ENCODE data around the gene MFAP3.
"Not testable (repeated sequence)": the region's sequence is repeated elsewhere in the genome, so short reads cannot be mapped to it uniquely, and the experiment has no call there.

Gene MFAP3

GRCh38 chr5:154038707-154039457, at the start of gene MFAP3, which contains the start of gene FAM114A2:
MFAP3 (plus strand) TSS chr5:154038967; CDS start chr5:154049723, 10,756 bp downstream.
FAM114A2 (minus strand) TSS chr5:154038910; CDS start chr5:154034953, 3,957 bp downstream.
- DNase-seq (ENCODE audit: low read depth): peak; percentile 52

GRCh38 chr5:153991168-153991567, 47.6 kb upstream of the MFAP3 start:
- DNase-seq (ENCODE audit: low read depth): no peak

- DNase-seq (ENCODE audit: low read depth): no peak
Observed at GRCh38 chr5:153998010-153998409, 40.8 kb upstream of the MFAP3 start.

GRCh38 chr5:153998768-153999167, 40.0 kb upstream of the MFAP3 start:
- no peak for DNase-seq (ENCODE audit: low read depth)

GRCh38 chr5:153999995-154000394, 38.8 kb upstream of the MFAP3 start:
- DNase-seq (ENCODE audit: low read depth): no peak

DNA sequence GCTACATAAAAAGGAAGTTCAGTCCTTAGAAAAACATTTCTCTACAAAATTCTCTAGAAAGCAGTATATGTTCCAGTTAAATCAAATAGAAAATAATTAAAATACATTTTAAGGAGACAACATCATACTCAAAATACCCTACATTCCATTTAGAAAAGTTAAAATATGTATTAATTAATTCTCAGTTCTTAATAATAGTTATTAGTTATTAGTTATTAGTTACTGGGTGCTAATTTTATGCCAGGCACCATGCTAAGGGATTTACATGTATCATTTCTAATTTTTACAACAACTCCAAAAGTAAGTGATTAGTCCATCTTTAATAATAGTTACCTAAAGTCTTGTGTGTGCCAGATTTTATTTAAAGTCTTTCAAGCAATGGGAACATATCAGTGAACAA, 38.1 kb upstream of the MFAP3 start:
- no peak for DNase-seq (ENCODE audit: low read depth)

DNA sequence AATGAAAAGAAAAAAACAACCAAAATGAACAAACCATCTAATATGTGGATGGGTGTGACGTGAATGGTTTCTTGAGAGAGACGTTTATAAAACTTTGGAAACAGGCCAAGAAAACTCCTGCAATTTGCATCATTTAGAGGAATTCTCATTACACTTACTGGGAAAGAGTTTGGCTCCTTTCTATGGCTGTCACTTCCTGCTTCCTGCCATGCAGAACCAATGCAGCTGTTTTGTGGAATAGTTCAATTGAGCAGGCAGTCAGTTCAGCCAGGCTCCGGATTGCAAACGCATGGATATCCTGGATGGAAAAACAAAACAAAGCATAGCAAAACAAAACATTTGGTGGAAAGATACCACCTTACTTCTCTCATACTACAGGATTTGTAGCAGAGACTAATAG, 36.7 kb upstream of the MFAP3 start:
- DNase-seq (ENCODE audit: low read depth): no peak

DNA sequence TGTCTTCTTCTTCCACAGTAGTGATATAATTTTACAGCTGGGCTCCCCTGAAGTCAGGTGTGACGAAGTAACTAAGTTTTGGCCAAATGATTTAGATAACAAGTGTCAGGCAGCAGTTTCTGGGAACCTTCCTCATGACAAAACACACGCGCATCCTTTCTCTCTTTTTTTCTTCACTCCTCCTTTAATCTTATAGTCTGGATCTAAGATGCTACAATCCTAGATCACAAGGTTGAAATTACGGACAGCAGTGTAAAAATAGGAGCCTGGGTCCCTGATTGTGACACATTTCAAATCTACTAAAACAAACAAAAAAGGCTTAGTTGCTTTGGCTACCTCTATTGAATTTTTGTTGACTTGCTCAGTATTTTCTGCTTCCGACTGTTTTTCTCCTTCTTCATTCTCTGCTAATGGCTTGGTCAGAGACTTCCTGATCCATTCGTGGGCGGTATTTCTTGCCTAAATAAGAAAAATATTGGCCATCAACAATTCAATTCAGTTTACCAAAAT, 36.2 kb upstream of the MFAP3 start:
- no peak for DNase-seq (ENCODE audit: low read depth)

DNA sequence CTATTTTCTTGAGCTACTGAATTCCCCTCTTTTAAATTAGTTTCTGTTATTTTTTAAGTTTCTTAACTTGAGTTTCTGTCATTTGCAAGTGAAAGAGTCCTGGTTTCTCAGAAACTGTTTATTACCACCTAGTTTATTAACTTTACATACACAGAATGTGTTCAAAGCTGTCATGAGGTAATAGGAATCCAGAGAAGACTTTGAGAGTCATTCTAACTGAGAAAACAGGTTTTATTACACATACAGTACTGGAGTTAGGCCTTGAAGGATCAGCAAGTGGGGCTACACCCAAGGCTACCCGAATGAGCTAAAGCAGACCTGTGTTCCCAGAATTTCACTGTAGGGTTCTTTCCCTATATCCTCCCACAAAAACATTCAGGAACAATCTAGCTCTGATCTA, 33.1 kb upstream of the MFAP3 start:
- no peak for DNase-seq (ENCODE audit: low read depth)

DNA sequence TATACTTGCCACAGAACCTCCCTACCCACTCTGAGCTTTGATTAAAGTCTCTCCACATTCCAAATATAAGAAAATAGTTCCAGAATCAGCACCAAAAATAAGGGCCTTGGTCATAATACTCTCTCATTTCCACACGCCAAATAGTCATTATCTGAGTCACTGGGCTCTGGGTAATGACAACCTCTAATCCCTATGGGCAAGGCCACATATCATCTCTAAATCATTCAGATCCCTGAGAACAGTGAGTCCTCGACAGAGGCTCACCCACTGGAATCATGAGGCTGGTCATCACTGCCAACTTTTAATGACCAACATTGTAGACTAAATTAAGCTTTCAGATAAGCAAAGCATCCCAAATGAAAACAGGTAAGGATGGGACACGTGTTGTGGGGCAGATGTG, 28.1 kb upstream of the MFAP3 start:
- no peak for DNase-seq (ENCODE audit: low read depth)

- no peak for DNase-seq (ENCODE audit: low read depth)
Observed at GRCh38 chr5:154015071-154015693, 23.6 kb upstream of the MFAP3 start.

DNA sequence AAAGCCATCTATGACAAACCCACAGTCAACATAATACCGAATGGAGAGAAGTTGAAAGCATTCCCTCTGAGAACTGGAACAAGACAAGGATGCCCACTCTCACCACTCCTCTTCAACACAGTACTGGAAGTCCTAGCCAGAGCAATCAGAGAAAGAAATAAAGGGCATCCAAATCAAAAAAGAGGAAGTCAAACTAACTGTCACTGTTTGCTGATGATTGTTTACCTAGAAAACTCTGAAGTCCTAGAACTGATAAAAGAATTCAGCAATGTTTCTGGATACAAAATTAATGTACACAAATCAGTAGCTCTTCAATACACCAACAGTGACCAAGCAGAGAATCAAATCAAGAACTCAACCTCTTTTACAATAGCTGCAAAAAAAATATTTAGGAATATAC, 19.8 kb upstream of the MFAP3 start:
- not testable (repeated sequence) for DNase-seq (ENCODE audit: low read depth)

DNA sequence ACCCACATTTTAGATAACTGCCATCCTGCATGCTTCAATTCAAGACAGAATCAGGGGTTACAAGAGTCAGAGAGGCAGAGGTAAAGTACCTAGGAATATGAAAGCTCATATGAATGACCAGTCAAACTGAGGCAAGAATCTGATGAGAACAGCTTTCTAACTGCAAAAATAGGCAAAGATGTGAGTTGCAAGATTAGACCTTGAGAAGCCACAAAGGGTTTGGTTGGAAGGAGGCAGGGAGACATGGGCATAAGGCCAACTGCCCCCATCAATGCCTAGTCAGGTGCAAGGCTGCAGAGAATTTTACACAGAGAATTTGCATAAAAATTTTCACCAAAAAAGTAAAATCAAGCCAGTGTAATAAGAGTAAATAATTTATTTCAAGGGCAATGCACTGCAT, 12.8 kb upstream of the MFAP3 start:
- DNase-seq (ENCODE audit: low read depth): no peak

DNA sequence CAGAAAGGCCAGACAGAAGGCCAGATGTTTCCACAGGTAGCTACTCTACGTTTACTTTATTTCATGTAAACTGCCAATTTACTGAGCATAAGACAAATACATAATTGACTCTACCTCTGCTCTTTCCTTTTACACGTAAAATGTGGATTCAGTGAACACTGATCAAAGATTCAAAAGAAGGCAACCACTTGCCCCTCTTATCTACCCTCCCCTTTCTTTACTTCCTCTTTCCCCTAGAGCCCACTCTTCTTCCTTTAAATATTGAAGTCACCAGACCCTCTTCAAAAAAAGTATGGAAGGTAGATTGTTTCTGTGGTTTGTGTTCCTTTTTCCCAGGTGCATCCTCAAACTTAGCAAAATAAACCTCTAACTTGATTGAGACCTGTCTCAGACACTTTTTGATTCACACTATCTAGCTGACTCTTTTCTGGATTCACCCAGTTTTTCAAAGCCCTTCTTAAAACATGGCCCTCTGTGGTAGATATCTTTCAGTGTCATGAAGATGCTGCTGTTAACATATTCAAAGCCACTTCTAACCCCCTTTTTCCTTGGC, 6.8 kb upstream of the MFAP3 start:
- no peak for DNase-seq (ENCODE audit: low read depth)

GRCh38 chr5:154034944-154035343, 3.8 kb upstream of the MFAP3 start:
- DNase-seq (ENCODE audit: low read depth): no peak

GRCh38 chr5:154038261-154038706, 483 bp upstream of the MFAP3 start:
- peak; percentile 22 for DNase-seq (ENCODE audit: low read depth)

- no peak for DNase-seq (ENCODE audit: low read depth)
Observed at GRCh38 chr5:154039458-154039829, 677 bp downstream of the MFAP3 start.

DNA sequence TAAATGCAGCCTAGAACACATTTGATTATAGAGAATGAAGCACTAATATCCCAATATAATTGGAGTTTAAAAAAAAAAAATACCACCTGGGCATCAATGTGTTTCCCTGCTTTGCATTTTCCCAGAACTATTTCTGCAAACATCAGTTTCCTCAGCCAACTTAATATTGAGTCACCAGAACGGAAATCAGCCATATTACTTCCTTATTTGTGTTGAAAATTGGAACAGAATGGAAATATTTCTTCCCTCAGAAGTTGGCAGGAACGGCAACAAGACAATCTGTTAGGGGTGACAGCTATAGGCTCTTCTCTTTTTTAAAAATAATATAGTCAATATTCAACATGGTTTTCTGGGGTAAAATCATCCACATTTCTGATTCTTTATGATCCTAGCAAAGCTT, 4.0 kb downstream of the MFAP3 start:
- DNase-seq (ENCODE audit: low read depth): no peak

DNA sequence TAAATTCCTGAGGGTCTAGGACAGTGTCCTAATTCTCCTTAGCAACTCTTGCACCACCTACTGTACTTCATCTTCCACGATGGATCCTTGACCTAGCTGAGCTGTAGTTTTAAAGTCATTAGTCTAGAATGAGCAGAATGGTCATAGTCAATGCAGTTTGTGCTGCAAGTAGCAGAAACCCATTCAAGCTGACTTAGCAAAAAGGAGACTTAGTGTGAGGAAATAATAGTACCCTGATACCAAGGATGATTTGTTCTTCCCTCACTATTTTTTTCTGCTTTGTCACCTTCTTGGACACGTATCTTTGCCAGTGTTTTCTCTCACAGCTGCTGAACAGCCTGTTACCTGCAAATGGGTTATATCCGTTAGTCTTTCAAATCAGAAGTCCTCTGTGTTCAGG, 5.3 kb downstream of the MFAP3 start:
- DNase-seq (ENCODE audit: low read depth): no peak

GRCh38 chr5:154044581-154044980, 5.8 kb downstream of the MFAP3 start:
- no peak for DNase-seq (ENCODE audit: low read depth)

DNA sequence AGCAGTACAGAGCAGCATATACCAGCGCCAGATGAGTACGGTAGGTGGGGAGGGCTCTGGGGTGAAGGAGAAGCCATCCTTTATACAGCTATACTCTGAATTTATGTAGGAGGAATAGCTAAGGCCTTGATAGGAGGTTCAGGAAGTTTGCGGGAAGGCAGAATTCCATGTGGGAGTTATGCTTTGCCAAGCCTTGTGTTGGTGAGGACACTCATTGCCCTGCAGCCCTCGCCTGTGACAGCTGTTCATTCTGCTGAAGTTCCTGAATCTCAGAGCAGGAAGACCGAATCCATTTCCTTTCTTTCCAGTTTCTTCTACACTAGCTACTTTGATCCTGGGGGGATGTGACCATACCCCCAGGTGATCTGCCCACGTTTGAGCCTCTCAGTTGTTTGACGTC, 7.7 kb downstream of the MFAP3 start:
- no peak for DNase-seq (ENCODE audit: low read depth)

GRCh38 chr5:154047324-154047723, 8.6 kb downstream of the MFAP3 start:
- DNase-seq (ENCODE audit: low read depth): no peak

- DNase-seq (ENCODE audit: low read depth): no peak
Observed at GRCh38 chr5:154049636-154050035, 10.9 kb downstream of the MFAP3 start.
